Cardiac muscle cell (in vitro differentiated cells and primary cell): Measurements from ENCODE around the gene NR1I3. TPM values are rescaled to one million over a fixed set of nuclear protein-coding genes. Genes with fewer than 3 reads are reported as not detected.
"Not testable (repeated sequence)": the region's sequence is repeated elsewhere in the genome, so short reads cannot be mapped to it uniquely, and the experiment has no call there.

ENCODE experiments used
- DNase-seq, 2 donors: peaks; one replicate each; pipeline versions ENCODE4 v3.0.0 to v3.0.0-alpha.2; 2010 to 2017; ENCODE audit warnings: low read depth in 1 of 2, low spot score in 1 of 2
- H3K27ac ChIP-seq: fragments of 200-600 bp; sonication (generic); 2 replicates; pipeline ENCODE4 v1.5.1; 2016
- H3K27me3 ChIP-seq: fragments of 200-600 bp; sonication (generic); 2 replicates; pipeline ENCODE4 v1.6.0; 2016; ENCODE audit warnings: control low read depth
- H3K36me3 ChIP-seq: fragments of 200-600 bp; sonication (generic); 2 replicates; pipeline ENCODE4 v1.5.1; 2016; ENCODE audit warnings: control low read depth
- H3K4me1 ChIP-seq: fragments of 200-600 bp; sonication (generic); 2 replicates; pipeline ENCODE4 v1.8.1; 2017; ENCODE audit warnings: low read depth, mild to moderate bottlenecking, mixed run types
- H3K4me3 ChIP-seq: fragments of 200-600 bp; sonication (generic); 2 replicates; pipeline ENCODE4 v1.5.1; 2016; ENCODE audit warnings: mild to moderate bottlenecking
- H3K9me3 ChIP-seq: fragments of 200-600 bp; sonication (generic); 2 replicates; pipeline ENCODE4 v1.5.1; 2017; ENCODE audit warnings: low read depth, mild to moderate bottlenecking, control low read depth
- CTCF ChIP-seq: IDR thresholded peaks from 2 replicates; pipeline ENCODE4 v1.5.1; 2012; ENCODE audit warnings: low read depth, mild to moderate bottlenecking, low read length
- polyA plus RNA-seq: library from polyadenylated mRNA; unstranded; fragments of >200 nt; fragmentation: Nextera tagmentation; extraction: Ambion mirVana; gene quantifications from 2 replicates; pipeline ENCODE4 v1.2.1, GENCODE V29; 2016
- total RNA-seq: library from RNA; depleted of rRNA; stranded (reverse); fragments of >200 nt; gene quantifications from 2 replicates; pipeline ENCODE4 v1.2.3, GENCODE V29; 2016

The NR1I3 gene
- total and polyA plus RNA-seq, 2 experiments from 2014 or later = 0.33 TPM; not detected in 1

DNA sequence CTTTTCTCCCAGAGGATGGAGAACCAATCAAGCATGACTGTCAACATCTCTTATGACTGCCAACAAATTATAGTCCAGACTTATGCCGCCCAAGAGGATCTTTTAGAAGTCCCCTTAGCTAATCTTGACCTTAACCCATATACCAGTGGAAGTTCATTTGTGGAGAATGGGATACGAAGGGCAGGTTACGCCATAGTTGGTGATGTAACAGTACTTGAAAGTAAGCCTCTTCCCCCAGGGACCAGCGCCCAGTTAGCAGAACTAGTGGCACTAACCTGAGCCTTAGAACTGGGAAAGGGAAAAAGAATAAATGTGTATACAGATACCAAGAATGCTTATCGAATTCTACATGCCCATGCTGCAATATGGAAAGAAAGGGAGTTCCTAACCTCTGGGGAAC, 17.3 kb upstream of the NR1I3 start:
- H3K9me3 ChIP-seq, H3K36me3 ChIP-seq, DNase-seq, H3K27ac ChIP-seq, H3K4me3 ChIP-seq, H3K4me1 ChIP-seq: not testable (repeated sequence)
- peaks cover 23% of the 10 kb centered on the region for H3K27me3 ChIP-seq

- no peak overlapping the region for H3K4me3 ChIP-seq
- no peaks in the 10 kb centered on the region for H3K9me3 ChIP-seq
- no peaks in the 10 kb centered on the region for H3K27me3 ChIP-seq
- H3K4me1 ChIP-seq = no peaks in the 10 kb centered on the region
- no peaks in the 10 kb centered on the region for H3K36me3 ChIP-seq
- DNase-seq = no peak
- no peak overlapping the region for H3K27ac ChIP-seq
- TF ChIP-seq CTCF = no peak
Observed at GRCh38 chr1:161251579-161251978, 13.6 kb upstream of the NR1I3 start.

- Histone ChIP-seq H3K4me1 (no peaks in the 10 kb centered on the region), H3K4me3 (no peak overlapping the region), H3K27me3 (no peaks in the 10 kb centered on the region), H3K27ac (no peak overlapping the region), H3K36me3 (no peaks in the 10 kb centered on the region), H3K9me3 (no peaks in the 10 kb centered on the region)
- TF ChIP-seq CTCF = no peak
- no peak for DNase-seq
Observed at GRCh38 chr1:161250829-161251228, 12.8 kb upstream of the NR1I3 start.

DNA sequence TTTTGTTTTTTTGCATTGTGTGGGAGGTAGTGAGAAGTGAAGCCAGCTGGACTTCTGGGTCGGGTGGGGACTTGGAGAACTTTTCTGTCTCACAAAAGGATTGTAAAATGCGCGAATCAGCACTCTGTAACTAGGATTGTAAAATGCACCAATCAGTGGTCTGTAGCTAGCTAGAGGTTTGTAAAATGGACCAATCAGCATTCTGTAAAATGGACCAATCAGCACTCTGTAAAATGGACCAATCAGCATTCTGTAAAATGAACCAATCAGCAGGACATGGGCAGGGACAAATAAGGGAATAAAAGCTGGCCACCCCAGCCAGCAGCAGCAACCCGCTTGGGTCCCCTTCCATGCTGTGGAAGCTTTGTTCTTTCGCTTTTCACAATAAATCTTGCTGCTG, 12.1 kb upstream of the NR1I3 start:
- H3K4me3 ChIP-seq, H3K27ac ChIP-seq, H3K4me1 ChIP-seq, H3K36me3 ChIP-seq, DNase-seq, H3K27me3 ChIP-seq, H3K9me3 ChIP-seq: not testable (repeated sequence)

GRCh38 chr1:161244888-161245287, 6.9 kb upstream of the NR1I3 start:
- Histone ChIP-seq H3K4me1 (no peaks in the 10 kb centered on the region), H3K27ac (no peak overlapping the region), H3K4me3 (no peak overlapping the region), H3K27me3 (no peaks in the 10 kb centered on the region), H3K9me3 (no peaks in the 10 kb centered on the region), H3K36me3 (no peaks in the 10 kb centered on the region)
- no peak for DNase-seq
- TF ChIP-seq CTCF = no peak

GRCh38 chr1:161242313-161242712, 4.3 kb upstream of the NR1I3 start:
- TF ChIP-seq CTCF = no peak
- H3K4me1 ChIP-seq = no peaks in the 10 kb centered on the region
- H3K4me3 ChIP-seq = no peak overlapping the region
- H3K9me3 ChIP-seq = no peaks in the 10 kb centered on the region
- no peaks in the 10 kb centered on the region for H3K36me3 ChIP-seq
- H3K27ac ChIP-seq = no peak overlapping the region
- H3K27me3 ChIP-seq = no peaks in the 10 kb centered on the region
- DNase-seq = no peak

DNA sequence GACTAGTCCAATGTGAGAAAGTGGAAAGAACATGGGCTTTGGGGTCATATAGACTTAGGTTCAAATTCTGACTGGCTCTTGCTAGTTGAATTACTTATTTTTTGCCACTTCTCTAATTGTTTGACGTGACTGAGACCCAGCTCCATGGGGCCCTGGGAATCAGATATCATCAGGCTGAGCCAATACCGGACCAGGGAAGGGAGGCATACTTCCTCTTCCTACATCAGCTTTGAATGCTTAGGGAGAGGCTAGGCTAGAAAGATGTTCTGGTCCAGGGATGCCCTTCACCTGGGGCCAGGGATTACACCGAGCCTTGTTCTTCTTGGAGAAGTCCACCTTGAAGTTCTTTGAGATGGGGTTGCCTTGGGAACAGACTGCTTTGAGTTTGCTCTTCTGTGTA, 3.7 kb upstream of the NR1I3 start:
- no peak for DNase-seq
- no peaks in the 10 kb centered on the region for H3K36me3 ChIP-seq

More for the DNA sequence above, 3.7 kb upstream of the NR1I3 start:
- H3K9me3 ChIP-seq = no peaks in the 10 kb centered on the region
- no peak overlapping the region for H3K4me3 ChIP-seq
- no peaks in the 10 kb centered on the region for H3K4me1 ChIP-seq
- no peak overlapping the region for H3K27ac ChIP-seq
- TF ChIP-seq CTCF = no peak
- H3K27me3 ChIP-seq = no peaks in the 10 kb centered on the region
